HG02870 (cell line): Measurements from ENCODE around the gene ADAMTS3.
"Not testable (repeated sequence)": the region's sequence is repeated elsewhere in the genome, so short reads cannot be mapped to it uniquely, and the experiment has no call there.

Experiments used
- ATAC-seq: cut with Tn5 transposase; IDR thresholded peaks from one replicate; pipeline ENCODE4 v1.9.1; 2021; ENCODE audit warnings: mild to moderate bottlenecking, moderate library complexity; ENCODE audit not compliant: unreplicated experiment

The ADAMTS3 gene

DNA sequence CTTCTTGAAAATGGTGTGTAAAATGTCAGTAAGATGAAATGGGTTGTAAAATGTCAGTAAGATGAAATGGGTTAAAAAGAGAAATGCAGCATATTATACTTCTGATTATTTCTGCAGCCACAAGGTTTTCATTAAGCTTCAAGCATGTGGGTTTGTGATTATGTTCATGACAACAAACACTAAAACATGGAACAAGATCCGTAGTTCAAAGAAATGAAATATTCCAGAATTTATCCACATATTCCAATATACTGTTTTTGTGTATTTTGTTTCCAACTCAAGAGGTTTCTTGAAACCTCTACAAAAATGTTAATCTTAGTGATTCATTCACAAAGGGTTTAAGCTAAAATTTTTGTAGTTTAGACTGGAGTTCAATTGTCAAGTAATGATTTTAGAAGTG lies 84.0 kb downstream of the ADAMTS3 start:
- no peak for ATAC-seq

- ATAC-seq, result no peak
Observed at GRCh38 chr4:72473434-72473900, 95.6 kb downstream of the ADAMTS3 start.

DNA sequence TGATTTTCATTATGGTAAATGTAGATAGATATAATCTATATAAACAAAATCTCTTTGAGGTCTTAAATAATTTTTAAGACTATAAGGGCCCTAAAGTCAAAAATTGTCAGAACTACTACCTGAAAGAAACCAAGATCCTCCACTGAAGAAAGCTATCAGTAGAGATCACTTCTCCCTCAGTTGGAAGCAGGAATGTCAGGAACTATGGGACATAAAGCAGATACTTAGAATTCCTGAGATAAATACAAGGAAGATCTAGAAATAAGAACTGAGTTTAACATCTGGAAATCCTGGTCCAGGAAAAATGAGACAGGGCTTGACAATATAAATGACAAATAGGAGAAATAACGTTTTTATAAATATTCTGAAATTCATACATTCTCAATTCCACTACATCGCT lies 97.2 kb downstream of the ADAMTS3 start:
- no peak for ATAC-seq

DNA sequence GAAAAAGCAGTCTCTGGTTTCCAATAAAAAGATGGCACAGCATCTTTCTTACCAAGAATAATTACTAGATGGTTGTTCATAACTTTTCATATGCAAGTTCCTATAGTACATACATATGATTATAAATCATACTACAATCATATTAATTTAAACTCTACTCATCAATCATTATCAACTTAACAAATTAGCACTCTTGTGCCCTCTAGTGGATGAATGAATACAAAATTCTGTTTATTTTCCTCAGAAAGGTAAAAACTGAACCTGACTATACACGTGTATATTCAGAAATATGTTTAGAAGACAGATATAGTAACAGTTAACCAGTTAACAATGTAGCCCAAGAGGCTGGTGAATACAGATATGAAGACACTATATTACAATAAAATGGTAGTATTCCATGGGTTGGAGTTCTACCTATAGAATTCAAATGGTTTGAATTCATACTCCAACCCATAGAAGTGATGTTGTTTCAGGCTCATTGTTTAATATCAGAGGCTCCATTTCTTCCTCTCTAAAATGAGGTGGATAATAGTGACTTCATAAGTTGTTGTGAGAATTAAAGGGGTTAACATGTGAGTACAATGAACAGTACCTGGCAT lies 100.0 kb downstream of the ADAMTS3 start:
- ATAC-seq, result no peak

GRCh38 chr4:72467633-72468032 lies 101.4 kb downstream of the ADAMTS3 start:
- no peak for ATAC-seq

- ATAC-seq, result no peak
Observed at GRCh38 chr4:72463724-72464123, 105.3 kb downstream of the ADAMTS3 start.

- no peak for ATAC-seq
Observed at GRCh38 chr4:72457158-72457557, 111.9 kb downstream of the ADAMTS3 start.

- ATAC-seq, result no peak
Observed at GRCh38 chr4:72451349-72451748, 117.7 kb downstream of the ADAMTS3 start.

- ATAC-seq, result no peak
Observed at GRCh38 chr4:72449705-72450104, 119.3 kb downstream of the ADAMTS3 start.

- ATAC-seq, result no peak
Observed at GRCh38 chr4:72448231-72448630, 120.8 kb downstream of the ADAMTS3 start.

GRCh38 chr4:72446353-72447055 lies 122.5 kb downstream of the ADAMTS3 start:
- ATAC-seq, result no peak

DNA sequence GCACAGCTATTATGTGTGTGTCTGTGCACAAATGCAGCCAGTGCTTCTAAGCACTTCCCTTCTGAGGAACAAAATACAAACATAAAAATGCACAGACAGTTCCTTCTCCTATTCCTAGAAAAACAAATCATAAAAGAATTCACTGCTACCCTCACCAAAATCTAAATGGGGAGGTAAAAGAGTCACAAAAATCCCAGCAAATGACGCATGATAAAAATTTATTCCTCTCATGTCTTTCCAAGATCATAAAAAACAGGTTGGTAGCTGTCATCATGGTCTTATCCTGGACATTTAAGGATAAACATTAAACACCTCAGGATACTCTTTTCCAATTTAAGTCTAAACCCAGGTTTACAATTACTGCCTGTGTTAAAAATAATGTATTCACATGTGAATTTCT lies 124.9 kb downstream of the ADAMTS3 start:
- ATAC-seq, result no peak

DNA sequence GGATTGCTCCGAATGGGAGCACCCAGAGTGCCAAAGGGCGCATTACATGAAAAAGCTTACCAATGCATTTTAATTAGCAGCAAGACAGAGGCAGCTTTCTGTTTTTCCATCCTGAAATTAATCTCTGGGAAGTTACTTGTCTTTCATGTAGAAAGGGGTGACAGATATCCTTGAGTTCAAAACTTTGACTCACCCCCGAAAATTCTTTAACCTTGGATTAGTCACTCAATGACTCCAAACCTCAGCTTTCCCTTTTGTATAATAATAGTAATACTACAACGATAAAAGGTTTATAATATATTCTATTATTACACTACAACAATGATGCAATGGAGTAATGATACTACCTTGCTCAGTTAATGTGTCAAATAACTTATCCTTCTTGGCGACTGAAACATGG lies 126.3 kb downstream of the ADAMTS3 start:
- ATAC-seq, result no peak

GRCh38 chr4:72442147-72442546 lies 126.9 kb downstream of the ADAMTS3 start:
- no peak for ATAC-seq

DNA sequence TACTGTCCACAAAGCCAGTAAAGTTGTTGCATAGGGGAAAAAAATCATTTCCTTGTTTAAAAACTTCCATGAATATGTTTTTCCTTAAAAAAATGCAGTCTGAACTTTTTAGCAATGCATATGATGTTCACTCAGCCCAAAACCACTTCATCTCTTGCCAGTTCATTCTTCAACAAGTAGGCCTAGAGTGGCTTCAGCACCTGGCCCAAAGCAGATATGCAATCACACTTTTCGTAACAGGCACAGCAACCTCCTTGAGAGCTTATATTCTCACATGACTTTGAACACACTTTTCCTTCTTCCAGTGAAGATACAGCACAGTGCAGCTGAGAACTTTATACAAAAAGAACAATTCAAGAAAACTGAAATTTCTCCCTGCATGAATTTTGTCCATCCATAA lies 128.6 kb downstream of the ADAMTS3 start:
- no peak for ATAC-seq

DNA sequence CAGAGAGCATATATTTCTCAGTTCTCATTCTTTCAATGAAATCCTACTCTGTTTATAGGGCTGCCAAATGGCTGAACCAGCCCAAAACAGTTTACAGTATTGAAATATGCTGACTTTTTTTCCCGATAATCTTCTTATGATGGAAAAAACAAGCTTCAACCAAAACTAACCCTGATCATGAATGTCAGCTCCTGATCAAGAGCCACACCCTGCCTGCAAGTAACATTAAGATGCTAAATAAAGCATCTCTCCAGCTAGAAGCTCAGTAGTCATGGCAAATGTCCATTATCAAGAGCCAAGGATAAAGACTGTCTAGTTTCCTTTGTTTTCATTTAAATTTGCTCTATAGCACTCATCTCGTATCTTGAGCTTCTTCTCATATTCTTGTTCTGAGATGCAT lies 136.0 kb downstream of the ADAMTS3 start:
- no peak for ATAC-seq

- ATAC-seq, result no peak
Observed at GRCh38 chr4:72432282-72432681, 136.7 kb downstream of the ADAMTS3 start.

- ATAC-seq, result no peak
Observed at GRCh38 chr4:72430988-72431387, 138.0 kb downstream of the ADAMTS3 start.

GRCh38 chr4:72430050-72430449 lies 139.0 kb downstream of the ADAMTS3 start:
- no peak for ATAC-seq

DNA sequence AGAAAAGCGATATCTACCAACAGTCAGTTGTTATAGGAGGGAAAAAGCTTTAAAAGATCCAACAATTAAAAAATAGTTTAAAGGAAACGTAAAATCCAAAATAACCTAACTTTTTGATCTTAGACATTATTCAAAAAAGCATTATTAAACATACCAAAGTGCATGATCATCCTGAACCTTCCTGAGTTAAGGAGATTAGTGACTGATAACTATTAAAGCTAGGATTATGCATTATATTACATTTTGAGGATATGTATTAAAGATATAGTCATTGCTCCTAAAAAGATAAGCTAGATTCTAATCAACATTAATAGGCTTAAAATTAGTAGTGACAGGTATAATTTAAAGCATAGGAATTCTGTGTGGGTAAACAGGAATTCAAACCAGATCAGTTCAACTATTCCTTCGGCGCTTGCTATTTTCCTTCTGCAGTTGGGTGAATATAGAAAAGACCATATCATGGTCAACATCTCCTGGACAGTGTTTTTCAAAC lies 139.6 kb downstream of the ADAMTS3 start:
- ATAC-seq, result no peak

- ATAC-seq, result no peak
Observed at GRCh38 chr4:72427057-72427456, 142.0 kb downstream of the ADAMTS3 start.

GRCh38 chr4:72425908-72426307 lies 143.1 kb downstream of the ADAMTS3 start:
- ATAC-seq, result not testable (repeated sequence)

DNA sequence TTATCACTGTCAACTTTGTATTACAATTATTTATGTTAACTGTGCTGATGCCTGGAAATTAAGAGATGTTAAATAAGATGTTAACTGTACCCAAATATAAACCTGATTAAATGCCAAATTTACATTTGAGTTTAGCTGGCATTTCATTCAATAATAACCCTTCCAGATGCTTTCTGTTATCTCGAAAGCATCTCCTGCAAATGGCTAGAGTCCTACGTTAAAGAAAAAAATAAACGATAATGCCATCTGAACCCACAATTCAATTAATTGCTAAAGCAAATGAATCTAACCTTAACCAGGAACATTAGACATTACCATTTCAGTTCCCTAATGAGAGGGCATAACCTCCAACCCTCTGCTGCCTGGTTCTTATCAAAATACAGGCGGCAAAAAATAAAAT lies 145.0 kb downstream of the ADAMTS3 start:
- ATAC-seq, result no peak
